M059J (cell line): ENCODE results near the gene KIAA1217. TPM values are rescaled to one million over a fixed set of nuclear protein-coding genes. Genes with fewer than 3 reads are reported as not detected.
A peak's percentile ranks its signal among the peaks of the same experiment; 100 is the strongest.

Source experiments
- DNase-seq: peaks from one replicate; pipeline ENCODE4 v3.0.0-alpha.2; 2012; ENCODE audit warnings: low read depth
- total RNA-seq: library from RNA; depleted of rRNA; stranded (reverse); fragments of >200 nt; shearing (Covaris generic); gene quantifications from 2 replicates; pipeline ENCODE4 v1.2.3, GENCODE V29; 2014

Gene KIAA1217
- total RNA-seq, 1 experiment from 2014 or later, result 2.7 TPM

- no peak for DNase-seq
These were observed 38.9 kb downstream of the KIAA1217 start for GRCh38 chr10:24247841-24248240.

- DNase-seq, result no peak
These were observed 41.0 kb downstream of the KIAA1217 start for GRCh38 chr10:24249829-24250415.

- DNase-seq, result no peak
These were observed 42.6 kb downstream of the KIAA1217 start for GRCh38 chr10:24251547-24251946.

GRCh38 chr10:24254180-24254579 lies 45.2 kb downstream of the KIAA1217 start:
- DNase-seq, result peak; percentile 6

- no peak for DNase-seq
These were observed 46.4 kb downstream of the KIAA1217 start for GRCh38 chr10:24255115-24255880.

- DNase-seq, result no peak
These were observed 47.0 kb downstream of the KIAA1217 start for GRCh38 chr10:24255881-24256311.

GRCh38 chr10:24256619-24257107 lies 47.7 kb downstream of the KIAA1217 start:
- no peak for DNase-seq

- no peak for DNase-seq
These were observed 48.6 kb downstream of the KIAA1217 start for GRCh38 chr10:24257588-24257987.

- DNase-seq, result no peak
These were observed 50.6 kb downstream of the KIAA1217 start for GRCh38 chr10:24259365-24260130.

- DNase-seq, result no peak
These were observed 52.7 kb downstream of the KIAA1217 start for GRCh38 chr10:24261627-24262026.

- no peak for DNase-seq
These were observed 54.1 kb downstream of the KIAA1217 start for GRCh38 chr10:24262929-24263590.

- DNase-seq, result no peak
These were observed 60.5 kb downstream of the KIAA1217 start for GRCh38 chr10:24269476-24269875.

GRCh38 chr10:24272374-24272773 lies 63.4 kb downstream of the KIAA1217 start:
- no peak for DNase-seq

- no peak for DNase-seq
These were observed 68.3 kb downstream of the KIAA1217 start for GRCh38 chr10:24277277-24277676.

GRCh38 chr10:24277771-24278170 lies 68.8 kb downstream of the KIAA1217 start:
- peak; percentile 15 for DNase-seq

- DNase-seq, result no peak
These were observed 69.4 kb downstream of the KIAA1217 start for GRCh38 chr10:24278176-24278889.

GRCh38 chr10:24279166-24279565 lies 70.2 kb downstream of the KIAA1217 start:
- no peak for DNase-seq

GRCh38 chr10:24287559-24288195 lies 78.7 kb downstream of the KIAA1217 start:
- DNase-seq, result no peak

GRCh38 chr10:24288581-24288980 lies 79.6 kb downstream of the KIAA1217 start:
- DNase-seq, result no peak

GRCh38 chr10:24289235-24289634 lies 80.3 kb downstream of the KIAA1217 start:
- no peak for DNase-seq
